Measurements from ENCODE around the gene HMHB1. TPM values are rescaled to one million over a fixed set of nuclear protein-coding genes. Genes with fewer than 3 reads are reported as not detected.

HMHB1 gene
- total RNA-seq, 4 donors from 2014 or later, result not detected

- Histone ChIP-seq H3K27me3 (no peaks in the 10 kb centered on the region), H3K9me3 (no peaks in the 10 kb centered on the region), H3K36me3 (no peaks in the 10 kb centered on the region), H3K4me1 (peaks cover 4 to 5% of the 10 kb centered on the region in 2 donors), H3K4me3 (replicated peaks in 1 of 3) (no peak overlapping the region), H3K27ac (no peak overlapping the region)
- DNase-seq, result peak; percentile 43
- TF ChIP-seq, protein P1, sequence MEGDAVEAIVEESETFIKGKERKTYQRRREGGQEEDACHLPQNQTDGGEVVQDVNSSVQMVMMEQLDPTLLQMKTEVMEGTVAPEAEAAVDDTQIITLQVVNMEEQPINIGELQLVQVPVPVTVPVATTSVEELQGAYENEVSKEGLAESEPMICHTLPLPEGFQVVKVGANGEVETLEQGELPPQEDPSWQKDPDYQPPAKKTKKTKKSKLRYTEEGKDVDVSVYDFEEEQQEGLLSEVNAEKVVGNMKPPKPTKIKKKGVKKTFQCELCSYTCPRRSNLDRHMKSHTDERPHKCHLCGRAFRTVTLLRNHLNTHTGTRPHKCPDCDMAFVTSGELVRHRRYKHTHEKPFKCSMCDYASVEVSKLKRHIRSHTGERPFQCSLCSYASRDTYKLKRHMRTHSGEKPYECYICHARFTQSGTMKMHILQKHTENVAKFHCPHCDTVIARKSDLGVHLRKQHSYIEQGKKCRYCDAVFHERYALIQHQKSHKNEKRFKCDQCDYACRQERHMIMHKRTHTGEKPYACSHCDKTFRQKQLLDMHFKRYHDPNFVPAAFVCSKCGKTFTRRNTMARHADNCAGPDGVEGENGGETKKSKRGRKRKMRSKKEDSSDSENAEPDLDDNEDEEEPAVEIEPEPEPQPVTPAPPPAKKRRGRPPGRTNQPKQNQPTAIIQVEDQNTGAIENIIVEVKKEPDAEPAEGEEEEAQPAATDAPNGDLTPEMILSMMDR (IDR thresholded peaks at IDR 0.05), result no peak
- TF ChIP-seq POLR2A (IDR thresholded peaks at IDR 0.05), result no peak
- 48 to 53% methylated on average over 10 of the region's 10 CpGs for WGBS, 2 donors
- intact Hi-C loops (cut with DNase I), result no loop called here
Measured at GRCh38 chr5:143791848-143792731, 19.9 kb upstream of the HMHB1 start.

DNA sequence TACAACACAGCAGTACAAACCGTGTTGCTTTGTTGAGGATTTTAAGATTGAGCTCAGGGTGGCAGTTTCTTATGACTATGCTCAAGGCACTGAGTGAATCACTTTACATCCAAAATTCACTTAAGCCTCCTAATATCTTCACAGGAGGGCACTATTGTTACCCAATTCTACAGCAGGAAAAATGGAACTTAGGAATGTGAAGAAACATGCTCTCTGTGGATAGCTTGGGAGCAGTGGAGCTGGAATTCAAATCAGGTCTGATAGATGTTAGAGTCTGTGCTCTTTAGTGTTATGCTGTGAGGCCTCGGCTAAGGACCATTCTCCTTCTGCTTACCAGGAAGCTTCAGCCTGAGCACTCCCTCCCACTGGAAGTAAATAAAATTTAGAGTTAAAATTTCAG lies 18.7 kb upstream of the HMHB1 start:
- intact Hi-C loops (cut with DNase I), result no loop called here
- Histone ChIP-seq H3K27me3 (no peaks in the 10 kb centered on the region), H3K27ac (no peak overlapping the region), H3K4me1 (peaks cover 4 to 5% of the 10 kb centered on the region in 2 donors), H3K9me3 (no peaks in the 10 kb centered on the region), H3K4me3 (replicated peaks in 1 of 3) (no peak overlapping the region), H3K36me3 (no peaks in the 10 kb centered on the region)
- TF ChIP-seq POLR2A (IDR thresholded peaks at IDR 0.05), result no peak
- TF ChIP-seq, protein P1 (IDR thresholded peaks at IDR 0.05), result no peak
- DNase-seq, result no peak
- 93 to 95% methylated on average over 2 of the region's 2 CpGs for WGBS, 2 donors

- 55 to 60% methylated on average over 4 of the region's 4 CpGs for WGBS, 2 donors
- TF ChIP-seq, protein P1 (IDR thresholded peaks at IDR 0.05), result no peak
- TF ChIP-seq POLR2A (IDR thresholded peaks at IDR 0.05), result no peak
- Histone ChIP-seq H3K4me3 (replicated peaks in 1 of 3) (no peak overlapping the region), H3K36me3 (no peaks in the 10 kb centered on the region), H3K4me1 (peaks cover 4 to 5% of the 10 kb centered on the region in 2 donors), H3K27me3 (no peaks in the 10 kb centered on the region), H3K9me3 (no peaks in the 10 kb centered on the region), H3K27ac (no peak overlapping the region)
- DNase-seq, result no peak
- intact Hi-C loops (cut with DNase I), result no loop called here
Measured at GRCh38 chr5:143796125-143796524, 15.8 kb upstream of the HMHB1 start.

DNA sequence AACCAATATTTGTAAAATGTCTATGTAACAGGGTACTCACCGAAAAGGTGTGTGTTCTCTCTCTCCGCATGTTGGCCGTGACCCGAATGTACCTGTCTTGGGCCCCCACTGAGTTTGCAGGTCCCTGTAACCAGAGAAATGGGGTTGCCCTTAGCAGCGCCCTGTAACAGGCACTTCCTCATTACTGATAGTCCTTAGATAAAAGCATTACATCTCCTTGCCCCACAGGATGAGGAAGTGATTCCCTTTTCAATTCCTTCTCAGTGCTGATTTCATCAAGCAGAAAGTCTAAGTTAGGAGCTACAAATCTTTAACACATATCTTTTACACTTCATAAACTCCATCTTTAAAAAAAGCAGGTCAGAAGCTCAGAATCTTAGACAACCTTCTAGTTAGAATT lies 15.2 kb upstream of the HMHB1 start:
- TF ChIP-seq, protein P1 (IDR thresholded peaks at IDR 0.05), result no peak
- TF ChIP-seq POLR2A (IDR thresholded peaks at IDR 0.05), result no peak
- WGBS, 2 donors, result 87 to 95% methylated on average over 5 of the region's 5 CpGs
- no peak for DNase-seq
- no peaks in the 10 kb centered on the region for H3K36me3 ChIP-seq
- H3K4me3 ChIP-seq (replicated peaks in 1 of 3), result no peak overlapping the region
- no peak overlapping the region for H3K27ac ChIP-seq
- H3K4me1 ChIP-seq, result peaks cover 4 to 5% of the 10 kb centered on the region in 2 donors
- intact Hi-C loops (cut with DNase I), result no loop called here
- no peaks in the 10 kb centered on the region for H3K9me3 ChIP-seq
- no peaks in the 10 kb centered on the region for H3K27me3 ChIP-seq

DNA sequence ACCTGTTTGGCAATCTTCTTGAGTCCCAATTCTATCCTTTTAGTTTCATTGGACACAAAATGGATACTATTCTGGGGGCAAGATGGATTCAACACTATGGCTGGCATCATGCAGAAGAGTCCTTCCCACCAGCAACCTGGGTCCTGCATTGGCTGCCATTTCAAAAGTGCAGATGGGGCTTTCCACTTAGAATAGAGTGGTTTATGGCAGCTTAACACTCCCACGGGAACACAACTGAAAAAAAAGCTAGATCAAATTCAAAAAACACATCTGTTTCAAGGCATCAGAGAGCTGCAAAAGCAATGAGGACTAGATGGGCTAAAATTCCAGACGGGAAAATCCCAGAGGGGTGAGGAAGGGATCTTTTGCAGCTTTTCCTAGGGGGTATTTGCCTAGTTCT lies 11.2 kb upstream of the HMHB1 start:
- H3K27ac ChIP-seq, result no peak overlapping the region
- 71 to 82% methylated on average over 2 of the region's 2 CpGs for WGBS, 2 donors
- no peaks in the 10 kb centered on the region for H3K9me3 ChIP-seq
- H3K4me3 ChIP-seq (replicated peaks in 1 of 3), result no peak overlapping the region
- H3K4me1 ChIP-seq, result no peaks in the 10 kb centered on the region
- no peaks in the 10 kb centered on the region for H3K27me3 ChIP-seq
- intact Hi-C loops (cut with DNase I), result no loop called here
- no peak for DNase-seq
- no peak for TF ChIP-seq POLR2A (IDR thresholded peaks at IDR 0.05)
- TF ChIP-seq, protein P1 (IDR thresholded peaks at IDR 0.05), result no peak
- H3K36me3 ChIP-seq, result no peaks in the 10 kb centered on the region

Measured in thyroid gland (tissue), 4 donors.